K562 (cell line): ENCODE data around the gene AMOT. TPM values are rescaled to one million over a fixed set of nuclear protein-coding genes. Genes with fewer than 3 reads are reported as not detected.

ENCODE experiments used
- ATAC-seq: fragments of 200-7000 bp; cut with Tn5 transposase; 3 replicates; pipeline ENCODE4 v1.9.1; 2020; ENCODE audit warnings: moderate library complexity
- BruUV-seq: library from RNA; stranded (reverse); fragments of 400-500 nt; replicated peaks from 2 replicates; lab custom pipeline; 2021; lab: Mats Ljungman, UMichigan
- CTCF ChIA-PET: fragments of 300-600 bp; formaldehyde crosslinking; extraction: SDS; loops from one replicate; lab custom pipeline; 2021; ENCODE audit warnings: low intra/inter-chr PET ratio; lab: Yijun Ruan, JAX
- POLR2A ChIA-PET: fragments of 300-600, 350-650 bp; sonication (Branson Sonifier 250); formaldehyde crosslinking; extraction: SDS; loops from one replicate; lab custom pipeline; 2021; ENCODE audit warnings: antibody characterized with exemption, inconsistent platforms; lab: Yijun Ruan, JAX
- DNase-seq, 4 experiments: peaks; one replicate each; pipeline versions ENCODE4 v3.0.0 to v3.0.0-alpha.2; 2011 to 2018; ENCODE audit warnings: low spot score in 3 of 4, mixed read lengths in 3 of 4; ENCODE audit errors: extremely low read depth in 1 of 4
- FAIRE-seq: peaks from 2 replicates; lab custom pipeline; 2011; peaks lifted over from hg19 to GRCh38; lab: Jason Lieb, UNC
- H2AFZ ChIP-seq: 2 replicates; pipeline ENCODE4 v1.6.0; 2011; ENCODE audit warnings: low read depth, low read length, control low read depth, inconsistent platforms
- H3K27ac ChIP-seq: fragments of 200-600 bp; 3 replicates; pipeline ENCODE4 v1.8.0; 2011; ENCODE audit warnings: low read depth, mild to moderate bottlenecking, control low read depth, inconsistent platforms, low read length, moderate library complexity, mixed read lengths; ENCODE audit errors: extremely low read depth
- H3K27me3 ChIP-seq, 2 experiments: fragments of 300-600 bp in 1 of 2; 2 replicates in 1 of 2; 3 replicates in 1 of 2; pipeline versions ENCODE4 v1.6.0 to v1.8.0; 2011; ENCODE audit warnings: inconsistent platforms in 2 of 2, low read length in 2 of 2, mild to moderate bottlenecking in 1 of 2, mixed read lengths in 1 of 2, moderate library complexity in 1 of 2; ENCODE audit not compliant: control insufficient read depth in 2 of 2, insufficient read depth in 2 of 2
- H3K36me3 ChIP-seq: fragments of 300-600 bp; 3 replicates; pipeline ENCODE4 v1.8.0; 2011; ENCODE audit warnings: mild to moderate bottlenecking, low read length, inconsistent platforms; ENCODE audit not compliant: control insufficient read depth, insufficient read depth
- H3K4me1 ChIP-seq, 2 experiments: fragments of 200-600 bp in 1 of 2; replicated peaks in 1 of 2; 2 replicates in 1 of 2; 3 replicates in 1 of 2; pipeline versions ENCODE4 v1.5.1 to v1.8.0; 2011; ENCODE audit warnings: inconsistent platforms in 2 of 2, low read length in 2 of 2, mild to moderate bottlenecking in 1 of 2, mixed read lengths in 1 of 2, moderate library complexity in 1 of 2; ENCODE audit not compliant: control insufficient read depth in 2 of 2, insufficient read depth in 2 of 2
- H3K4me2 ChIP-seq: 2 replicates; pipeline ENCODE4 v1.6.1; 2011; ENCODE audit warnings: low read length, control low read depth, inconsistent platforms, mixed read lengths; ENCODE audit not compliant: insufficient read depth
- H3K4me3 ChIP-seq: fragments of 200-600 bp; sonication (generic), shearing (Covaris generic); 2 replicates; pipeline ENCODE4 v1.5.1; 2016; ENCODE audit warnings: control low read depth, inconsistent platforms
- H3K79me2 ChIP-seq: fragments of 200-600 bp; 3 replicates; pipeline ENCODE4 v1.8.0; 2011; ENCODE audit warnings: low read length, inconsistent platforms; ENCODE audit not compliant: control insufficient read depth, insufficient read depth
- H3K9ac ChIP-seq, 2 experiments: 2 replicates each; pipeline versions ENCODE4 v1.6.0 to v1.6.1; 2011; ENCODE audit warnings: low read depth in 2 of 2, low read length in 2 of 2, control low read depth in 1 of 2, inconsistent platforms in 1 of 2, mild to moderate bottlenecking in 1 of 2, mixed read lengths in 1 of 2; ENCODE audit not compliant: insufficient read depth in 1 of 2
- H3K9me1 ChIP-seq: one replicate; pipeline ENCODE4 v1.6.0; 2011; ENCODE audit warnings: inconsistent platforms, mild to moderate bottlenecking, low read length, moderate library complexity; ENCODE audit not compliant: control insufficient read depth, insufficient read depth
- H3K9me3 ChIP-seq: replicated peaks from 2 replicates; pipeline ENCODE4 v1.5.1; 2011; ENCODE audit warnings: low read depth, low read length, inconsistent platforms; ENCODE audit not compliant: control insufficient read depth, insufficient read depth
- H4K20me1 ChIP-seq: replicated peaks from 2 replicates; pipeline ENCODE4 v1.6.1; 2011; ENCODE audit warnings: low read length, inconsistent platforms, mixed read lengths; ENCODE audit not compliant: control insufficient read depth, insufficient read depth
- E2F3 ChIP-seq: fragments of 250-450 bp; sonication (Bioruptor Pico); IDR thresholded peaks from 2 replicates; pipeline ENCODE4 v1.4.0; 2020; ENCODE audit warnings: mild to moderate bottlenecking
- HLTF ChIP-seq: fragments of 450-650 bp; IDR thresholded peaks from 2 replicates; pipeline ENCODE4 v1.6.1; 2016
- JUNB ChIP-seq: fragments of 450-650 bp; formaldehyde crosslinking; conservative IDR thresholded peaks from 2 replicates; pipeline ENCODE4 v1.4.0; 2020; ENCODE audit warnings: mild to moderate bottlenecking
- MCM7 ChIP-seq, 2 experiments: fragments of 450-650 bp; IDR thresholded peaks; 2 replicates each; pipeline ENCODE4 v1.6.1; 2016 to 2018
- ZNF449 ChIP-seq: fragments of 250-450 bp; sonication (Bioruptor Pico); IDR thresholded peaks from 2 replicates; pipeline ENCODE4 v1.8.0; 2022; ENCODE audit warnings: moderate library complexity, mild to moderate bottlenecking, inconsistent platforms
- WGBS: fragments of 100-300 bp; shearing (Covaris generic); methylation state at CpG from one replicate; pipeline ENCODE4 v1.1.6; 2016; ENCODE audit warnings: low coverage, mixed read lengths; ENCODE audit not compliant: insufficient coverage; ENCODE audit errors: missing lambda C conversion rate; 5-methylcytosine and 5-hydroxymethylcytosine counted together
- in situ Hi-C: fragments of 300-500 bp; cut with MboI; formaldehyde crosslinking; loops from 4 replicates; pipeline ENCODE4 v1.15.0; 2018; ENCODE audit warnings: inconsistent platforms, mixed read lengths
- intact Hi-C: fragments of 100-400 bp; cut with micrococcal nuclease; formaldehyde crosslinking; loops from 2 replicates; pipeline ENCODE4 v1.14.2; 2022
- polyA plus RNA-seq, 8 experiments: library from polyadenylated mRNA; depleted of rRNA in 4 of 8; stranded (reverse) in 5 of 8; unstranded in 3 of 8; fragments of >200 nt; fragmentation: Nextera tagmentation in 2 of 8; fragmentation: Illumina TruSeq in 1 of 8; extraction: Ambion mirVana in 2 of 8; extraction: Trizol in 1 of 8; gene quantifications; 2 replicates each; pipeline versions ENCODE4 v1.2.1 to v1.2.3, GENCODE V29; 2011 to 2014; ENCODE audit warnings: inconsistent platforms in 1 of 8, missing spikeins in 1 of 8
- total RNA-seq, 7 experiments: library from RNA; depleted of rRNA in 6 of 7; stranded (reverse); fragments of >200 nt in 6 of 7; fragmentation: Illumina TruSeq in 2 of 7; extraction: Trizol in 2 of 7; gene quantifications; 2 replicates each; pipeline versions ENCODE4 v1.2.1 to v1.2.3, GENCODE V29; 2011 to 2021; ENCODE audit warnings: low replicate concordance in 1 of 7
- TF ChIP-seq, protein P1 (sequence below): sonication (generic); formaldehyde crosslinking; IDR thresholded peaks from 2 replicates; pipeline ENCODE4 v1.4.0; 2020; ENCODE audit warnings: mild to moderate bottlenecking, missing genetic modification reagents

The AMOT gene
- total and polyA plus RNA-seq, 9 of the 15 experiments (the other 6 are each of a cell fraction or from before 2014, with no cell fraction given): 0.04 TPM; not detected in 8

GRCh38 chrX:112786076-112786475 is 54.6 kb downstream of the AMOT start:
- Histone ChIP-seq H4K20me1 (no peaks in the 10 kb centered on the region), H3K9me1 (no peaks in the 10 kb centered on the region), H3K9me3 (no peaks in the 10 kb centered on the region), H3K4me1 (no peaks in the 10 kb centered on the region), H3K9ac (no peak overlapping the region), H3K79me2 (no peaks in the 10 kb centered on the region), H3K27me3 (no peaks in the 10 kb centered on the region), H3K4me3 (no peak overlapping the region), H3K36me3 (no peaks in the 10 kb centered on the region), H3K4me2 (no peak overlapping the region), H2AFZ (no peak overlapping the region), H3K27ac (no peak overlapping the region)
- intact Hi-C loops: no loop called here
- no TSS peak for BruUV-seq
- no peak for FAIRE-seq
- whole genome bisulfite sequencing: 4% methylated on average over 2 of the region's 2 CpGs
- no peak for DNase-seq
- ChIA-PET CTCF (no interaction called here), POLR2A (no interaction called here)
- in situ Hi-C loops: no loop called here
- TF ChIP-seq ZNF449 (CRISPR knock-in tag) (no peak), E2F3 (CRISPR knock-in tag) (no peak), HLTF (no peak), JUNB (CRISPR knock-in tag) (no peak), MCM7 (IDR thresholded peaks at IDR 0.05) (no peak)
- TF ChIP-seq, protein P1, sequence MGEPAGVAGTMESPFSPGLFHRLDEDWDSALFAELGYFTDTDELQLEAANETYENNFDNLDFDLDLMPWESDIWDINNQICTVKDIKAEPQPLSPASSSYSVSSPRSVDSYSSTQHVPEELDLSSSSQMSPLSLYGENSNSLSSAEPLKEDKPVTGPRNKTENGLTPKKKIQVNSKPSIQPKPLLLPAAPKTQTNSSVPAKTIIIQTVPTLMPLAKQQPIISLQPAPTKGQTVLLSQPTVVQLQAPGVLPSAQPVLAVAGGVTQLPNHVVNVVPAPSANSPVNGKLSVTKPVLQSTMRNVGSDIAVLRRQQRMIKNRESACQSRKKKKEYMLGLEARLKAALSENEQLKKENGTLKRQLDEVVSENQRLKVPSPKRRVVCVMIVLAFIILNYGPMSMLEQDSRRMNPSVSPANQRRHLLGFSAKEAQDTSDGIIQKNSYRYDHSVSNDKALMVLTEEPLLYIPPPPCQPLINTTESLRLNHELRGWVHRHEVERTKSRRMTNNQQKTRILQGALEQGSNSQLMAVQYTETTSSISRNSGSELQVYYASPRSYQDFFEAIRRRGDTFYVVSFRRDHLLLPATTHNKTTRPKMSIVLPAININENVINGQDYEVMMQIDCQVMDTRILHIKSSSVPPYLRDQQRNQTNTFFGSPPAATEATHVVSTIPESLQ (CRISPR knock-in tag): no peak
- ATAC-seq: no peak
